Breast epithelium (tissue), 4 donors: Measurements from ENCODE around the gene KIAA1210. TPM values are rescaled to one million over a fixed set of nuclear protein-coding genes. Genes with fewer than 3 reads are reported as not detected.

ENCODE experiments used
- DNase-seq, 2 donors: peaks; one replicate each; pipeline ENCODE4 v3.0.0-alpha.2; 2019; ENCODE audit warnings: low spot score in 2 of 2
- H3K27ac ChIP-seq, 2 donors: fragments of 200-600 bp; sonication (generic) in 1 of 2; one replicate each; pipeline ENCODE4 v1.5.1; 2016 to 2019; ENCODE audit warnings: mild to moderate bottlenecking in 1 of 2
- H3K27me3 ChIP-seq, 2 donors: fragments of 200-600 bp; sonication (generic) in 1 of 2; one replicate each; pipeline versions ENCODE4 v1.5.1 to v1.6.0; 2017 to 2019; ENCODE audit warnings: control low read depth in 1 of 2, mild to moderate bottlenecking in 1 of 2
- H3K36me3 ChIP-seq: fragments of 200-600 bp; one replicate; pipeline ENCODE4 v1.5.1; 2019
- H3K4me1 ChIP-seq, 2 donors: fragments of 200-600 bp; sonication (generic); one replicate each; pipeline ENCODE4 v1.5.1; 2016 to 2019; ENCODE audit warnings: control low read depth in 1 of 2
- H3K4me3 ChIP-seq, 3 donors: fragments of 200-600 bp; sonication (generic); 1 replicate in 2 of 3; 2 replicates in 1 of 3; pipeline ENCODE4 v1.5.1; 2016 to 2019; ENCODE audit warnings: mild to moderate bottlenecking in 3 of 3, moderate library complexity in 2 of 3
- H3K9me3 ChIP-seq, 2 donors: fragments of 200-600 bp; sonication (generic) in 1 of 2; one replicate each; pipeline ENCODE4 v1.5.1; 2016 to 2019; ENCODE audit warnings: control low read depth in 1 of 2
- CTCF ChIP-seq, 3 donors: fragments of 450-650 bp; IDR thresholded peaks; one replicate each; pipeline ENCODE4 v1.5.1; 2016 to 2017; ENCODE audit warnings: antibody characterized with exemption in 3 of 3, mild to moderate bottlenecking in 3 of 3, moderate library complexity in 3 of 3
- POLR2A ChIP-seq: fragments of 450-650 bp; IDR thresholded peaks from one replicate; pipeline ENCODE4 v1.6.1; 2016; ENCODE audit warnings: antibody characterized with exemption, mild to moderate bottlenecking, moderate library complexity
- POLR2AphosphoS5 ChIP-seq, 3 donors: sonication (generic); formaldehyde crosslinking; IDR thresholded peaks; one replicate each; pipeline ENCODE4 v1.6.1; 2017; ENCODE audit warnings: antibody characterized with exemption in 3 of 3
- intact Hi-C: fragments of 100-400 bp; cut with DNase I; formaldehyde crosslinking; loops from one replicate; pipeline ENCODE4 v1.15.1; 2023; ENCODE audit warnings: low total_unique reads
- total RNA-seq, 3 donors: library from RNA; depleted of rRNA; stranded (reverse); fragments of >200 nt; gene quantifications; one replicate each; pipeline ENCODE4 v1.1.0, GENCODE V29; 2016

The KIAA1210 gene
- total RNA-seq = under 1 TPM in 1 of 3 donors, not detected in 2; 0.15 TPM

- no peaks in the 10 kb centered on the region for H3K9me3 ChIP-seq
Observed at GRCh38 chrX:119127650-119128049, at the start of gene KIAA1210. Gene KIAA1210 (minus strand): TSS chrX:119127812. CDS start chrX:119123642, 4,170 bp downstream.

GRCh38 chrX:119177278-119177677, 49.7 kb upstream of the KIAA1210 start:
- no peak for DNase-seq
- no peak for TF ChIP-seq CTCF (IDR thresholded peaks at IDR 0.05)
- TF ChIP-seq POLR2AphosphoS5 (IDR thresholded peaks at IDR 0.05) = no peak
- no peak for TF ChIP-seq POLR2A

More at GRCh38 chrX:119127650-119128049, at the start of gene KIAA1210:
- intact Hi-C loops = no loop called here
- H3K36me3 ChIP-seq = no peaks in the 10 kb centered on the region
- no peak within 1 kb of the TSS for H3K27ac ChIP-seq
- H3K4me3 ChIP-seq = no peak within 1 kb of the TSS
- H3K27me3 ChIP-seq = peaks cover 0 to 33% of the 10 kb centered on the region in 2 donors
- H3K4me1 ChIP-seq = no peaks in the 10 kb centered on the region
- TF ChIP-seq POLR2AphosphoS5 (IDR thresholded peaks at IDR 0.05) (no peak), CTCF (IDR thresholded peaks at IDR 0.05) (no peak), POLR2A (no peak)
- no peak for DNase-seq

GRCh38 chrX:119174900-119175299, 47.3 kb upstream of the KIAA1210 start:
- TF ChIP-seq CTCF (IDR thresholded peaks at IDR 0.05) = no peak
- TF ChIP-seq POLR2A = no peak
- TF ChIP-seq POLR2AphosphoS5 (IDR thresholded peaks at IDR 0.05) = no peak
- H3K27me3 ChIP-seq = peaks cover 0 to 20% of the 10 kb centered on the region in 2 donors
- intact Hi-C loops = no loop called here
- no peaks in the 10 kb centered on the region for H3K9me3 ChIP-seq
- DNase-seq = no peak
- H3K36me3 ChIP-seq = no peaks in the 10 kb centered on the region
- H3K4me1 ChIP-seq = no peaks in the 10 kb centered on the region
- H3K4me3 ChIP-seq = no peak overlapping the region
- no peak overlapping the region for H3K27ac ChIP-seq

More at GRCh38 chrX:119177278-119177677, 49.7 kb upstream of the KIAA1210 start:
- H3K4me1 ChIP-seq = no peaks in the 10 kb centered on the region
- no peak overlapping the region for H3K4me3 ChIP-seq
- intact Hi-C loops = no loop called here
- H3K9me3 ChIP-seq = no peaks in the 10 kb centered on the region
- peaks cover 0 to 23% of the 10 kb centered on the region in 2 donors for H3K27me3 ChIP-seq
- no peaks in the 10 kb centered on the region for H3K36me3 ChIP-seq
- no peak overlapping the region for H3K27ac ChIP-seq

- H3K27me3 ChIP-seq = no peaks in the 10 kb centered on the region
- TF ChIP-seq POLR2A (no peak), CTCF (IDR thresholded peaks at IDR 0.05) (no peak), POLR2AphosphoS5 (IDR thresholded peaks at IDR 0.05) (no peak)
- intact Hi-C loops = no loop called here
- no peaks in the 10 kb centered on the region for H3K4me1 ChIP-seq
- DNase-seq = no peak
- H3K9me3 ChIP-seq = no peaks in the 10 kb centered on the region
- H3K36me3 ChIP-seq = no peaks in the 10 kb centered on the region
- no peak overlapping the region for H3K4me3 ChIP-seq
- no peak overlapping the region for H3K27ac ChIP-seq
Observed at GRCh38 chrX:119168104-119168503, 40.5 kb upstream of the KIAA1210 start.

GRCh38 chrX:119158226-119158625, 30.6 kb upstream of the KIAA1210 start:
- Histone ChIP-seq H3K9me3 (no peaks in the 10 kb centered on the region), H3K27me3 (peaks cover 0 to 46% of the 10 kb centered on the region in 2 donors), H3K4me1 (no peaks in the 10 kb centered on the region), H3K36me3 (no peaks in the 10 kb centered on the region), H3K4me3 (no peak overlapping the region), H3K27ac (no peak overlapping the region)
- intact Hi-C loops = no loop called here
- no peak for DNase-seq
- TF ChIP-seq POLR2A (no peak), CTCF (IDR thresholded peaks at IDR 0.05) (no peak), POLR2AphosphoS5 (IDR thresholded peaks at IDR 0.05) (no peak)
